Coronary artery (tissue), 2 donors: ENCODE data around the gene PSMA3.
A peak's percentile ranks its signal among the peaks of the same experiment; 100 is the strongest.
"Not testable (repeated sequence)": the region's sequence is repeated elsewhere in the genome, so short reads cannot be mapped to it uniquely, and the experiment has no call there.

Experiments
- DNase-seq: peaks from one replicate; pipeline ENCODE4 v3.0.0-alpha.2; 2017; ENCODE audit warnings: low spot score
- H3K27ac ChIP-seq, 2 donors: fragments of 200-600 bp; sonication (generic); one replicate each; pipeline ENCODE4 v1.5.1; 2016 to 2019
- H3K4me3 ChIP-seq: fragments of 200-600 bp; sonication (generic); 2 replicates; pipeline ENCODE4 v1.5.1; 2016; ENCODE audit warnings: mild to moderate bottlenecking, moderate library complexity
- TF ChIP-seq, protein P1 (sequence below): fragments of 200-600 bp; sonication (generic); IDR thresholded peaks from one replicate; pipeline ENCODE4 v1.5.1; 2019; ENCODE audit warnings: antibody characterized with exemption

The PSMA3 gene

GRCh38 chr14:58243790-58244555, 670 bp upstream of the PSMA3 start:
- Histone ChIP-seq H3K4me3 (peak overlapping the region; percentile 78), H3K27ac (peak overlapping the region; percentile 84 to 94)
- TF ChIP-seq, protein P1, sequence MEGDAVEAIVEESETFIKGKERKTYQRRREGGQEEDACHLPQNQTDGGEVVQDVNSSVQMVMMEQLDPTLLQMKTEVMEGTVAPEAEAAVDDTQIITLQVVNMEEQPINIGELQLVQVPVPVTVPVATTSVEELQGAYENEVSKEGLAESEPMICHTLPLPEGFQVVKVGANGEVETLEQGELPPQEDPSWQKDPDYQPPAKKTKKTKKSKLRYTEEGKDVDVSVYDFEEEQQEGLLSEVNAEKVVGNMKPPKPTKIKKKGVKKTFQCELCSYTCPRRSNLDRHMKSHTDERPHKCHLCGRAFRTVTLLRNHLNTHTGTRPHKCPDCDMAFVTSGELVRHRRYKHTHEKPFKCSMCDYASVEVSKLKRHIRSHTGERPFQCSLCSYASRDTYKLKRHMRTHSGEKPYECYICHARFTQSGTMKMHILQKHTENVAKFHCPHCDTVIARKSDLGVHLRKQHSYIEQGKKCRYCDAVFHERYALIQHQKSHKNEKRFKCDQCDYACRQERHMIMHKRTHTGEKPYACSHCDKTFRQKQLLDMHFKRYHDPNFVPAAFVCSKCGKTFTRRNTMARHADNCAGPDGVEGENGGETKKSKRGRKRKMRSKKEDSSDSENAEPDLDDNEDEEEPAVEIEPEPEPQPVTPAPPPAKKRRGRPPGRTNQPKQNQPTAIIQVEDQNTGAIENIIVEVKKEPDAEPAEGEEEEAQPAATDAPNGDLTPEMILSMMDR, result no peak
- DNase-seq, result no peak

- TF ChIP-seq, protein P1, result no peak
- H3K27ac ChIP-seq, result peak overlapping the region in 1 of 2 donors; percentile 94
- no peak for DNase-seq
Observed at GRCh38 chr14:58245562-58245961, 919 bp downstream of the PSMA3 start.

DNA sequence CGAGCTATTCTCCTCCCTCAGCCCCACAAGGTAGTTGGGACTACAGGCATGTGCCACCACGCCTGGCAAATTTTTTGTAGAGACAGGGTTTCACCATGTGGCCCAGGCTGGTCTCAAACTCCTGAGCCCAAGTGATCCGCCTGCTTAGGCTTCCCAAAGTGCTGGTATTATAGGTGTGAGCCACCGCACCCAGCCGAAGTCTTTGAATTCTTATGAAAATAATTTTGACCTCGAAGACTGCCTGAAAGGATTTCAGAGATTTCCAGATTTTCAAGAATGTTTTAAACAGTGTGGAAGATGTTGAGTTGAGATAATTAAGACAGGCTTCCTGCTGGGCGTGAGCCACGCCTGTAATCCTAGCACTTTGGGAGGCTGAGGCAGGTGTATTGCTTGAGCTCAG, 5.0 kb downstream of the PSMA3 start:
- H3K4me3 ChIP-seq, result no peak overlapping the region
- H3K27ac ChIP-seq, result no peak overlapping the region
- DNase-seq, result no peak
- TF ChIP-seq, protein P1, result no peak

More at GRCh38 chr14:58245562-58245961, 919 bp downstream of the PSMA3 start:
- H3K4me3 ChIP-seq, result peak overlapping the region; percentile 78

- DNase-seq, result no peak
- TF ChIP-seq, protein P1, result no peak
- no peak overlapping the region for H3K27ac ChIP-seq
- no peak overlapping the region for H3K4me3 ChIP-seq
Observed at GRCh38 chr14:58258156-58258555, 13.5 kb downstream of the PSMA3 start.

- not testable (repeated sequence) for DNase-seq, H3K4me3 ChIP-seq, H3K27ac ChIP-seq
Observed at GRCh38 chr14:58262005-58262404, 17.4 kb downstream of the PSMA3 start.

GRCh38 chr14:58265401-58265800, 20.8 kb downstream of the PSMA3 start:
- no peak overlapping the region for H3K4me3 ChIP-seq

DNA sequence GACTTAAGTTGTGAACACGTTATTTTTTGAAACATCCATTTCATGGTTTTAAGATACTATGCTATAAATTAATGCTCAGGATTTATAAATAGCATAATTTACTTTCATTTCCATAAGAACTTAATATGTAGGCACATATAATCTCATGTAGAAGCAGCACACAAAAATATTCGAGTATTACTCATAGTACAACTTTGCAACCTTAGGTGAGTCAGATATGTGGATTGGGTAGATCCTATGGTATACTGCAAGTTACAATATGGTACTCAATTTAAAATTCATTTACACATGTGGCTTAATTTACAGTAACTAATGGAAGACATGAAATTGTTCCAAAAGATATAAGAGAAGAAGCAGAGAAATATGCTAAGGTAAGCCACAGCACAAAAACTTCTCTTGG, 26.0 kb downstream of the PSMA3 start:
- no peak for DNase-seq
- TF ChIP-seq, protein P1, result no peak
- Histone ChIP-seq H3K27ac (no peak overlapping the region), H3K4me3 (no peak overlapping the region)

More at GRCh38 chr14:58265401-58265800, 20.8 kb downstream of the PSMA3 start:
- DNase-seq, result no peak
- no peak overlapping the region for H3K27ac ChIP-seq
- TF ChIP-seq, protein P1, result no peak
